HCT116 (cell line): ENCODE measurements around the gene BRIP1. TPM values are rescaled to one million over a fixed set of nuclear protein-coding genes. Genes with fewer than 3 reads are reported as not detected.

ENCODE experiments used
- ATAC-seq: fragments of 200-7000 bp; cut with Tn5 transposase; 2 replicates; pipeline ENCODE4 v1.9.1; 2020; ENCODE audit warnings: mild to moderate bottlenecking, moderate library complexity
- BruUV-seq: library from RNA; stranded (reverse); fragments of 400-500 nt; replicated peaks from 2 replicates; lab custom pipeline; 2021; lab: Mats Ljungman, UMichigan
- CTCF ChIA-PET: fragments of 300-600 bp; sonication (Branson Sonifier 250); formaldehyde crosslinking; loops from one replicate; lab custom pipeline; 2021; ENCODE audit warnings: antibody characterized with exemption; lab: Charles Lee
- POLR2A ChIA-PET: fragments of 300-600, 350-600 bp; sonication (Branson Sonifier 250); formaldehyde crosslinking; loops from one replicate; lab custom pipeline; 2021; ENCODE audit warnings: antibody characterized with exemption; lab: Charles Lee
- RAD21 ChIA-PET, 2 experiments: fragments of 300-600 bp; sonication (Branson Sonifier 250); formaldehyde crosslinking; loops; one replicate each; lab custom pipeline; 2023; ENCODE audit warnings: low total read pairs in 2 of 2; ENCODE audit not compliant: uncharacterized antibody in 2 of 2, unreplicated experiment in 2 of 2, low non-redundant PET in 1 of 2; lab: Charles Lee
- DNase-seq: peaks from one replicate; pipeline ENCODE4 v3.0.0-alpha.2; 2010; ENCODE audit warnings: low read depth, low spot score
- H2AFZ ChIP-seq: fragments of 200-600 bp; shearing (Covaris generic), sonication (generic); 2 replicates; pipeline ENCODE4 v1.6.1; 2017; ENCODE audit warnings: low read depth, mixed run types, mixed read lengths, antibody characterized with exemption, low read length; ENCODE audit not compliant: poor library complexity, severe bottlenecking
- H3K27ac ChIP-seq: 2 replicates; pipeline ENCODE4 v1.5.1; 2012; ENCODE audit warnings: low read depth, low read length
- H3K27me3 ChIP-seq: fragments of 200-600 bp; sonication (generic); 2 replicates; pipeline ENCODE4 v1.6.1; 2016; ENCODE audit warnings: mixed run types, low read length, mixed read lengths; ENCODE audit not compliant: insufficient read depth
- H3K36me3 ChIP-seq, 2 experiments: fragments of 200-500 bp in 1 of 2; fragments of 200-600 bp in 1 of 2; sonication (Bioruptor generic) in 1 of 2; sonication (generic) in 1 of 2; 2 replicates each; pipeline versions ENCODE4 v1.5.1 to v1.6.1; 2014 to 2016; ENCODE audit warnings: low read length in 2 of 2, inconsistent platforms in 1 of 2, mixed read lengths in 1 of 2, mixed run types in 1 of 2; ENCODE audit not compliant: insufficient read depth in 2 of 2, control insufficient read depth in 1 of 2
- H3K4me1 ChIP-seq, 2 experiments: fragments of 200-600 bp in 1 of 2; sonication (generic) in 1 of 2; 2 replicates each; pipeline versions ENCODE4 v1.5.1 to v1.6.1; 2012 to 2017; ENCODE audit warnings: low read length in 2 of 2, inconsistent platforms in 1 of 2, mild to moderate bottlenecking in 1 of 2, mixed read lengths in 1 of 2, mixed run types in 1 of 2, moderate library complexity in 1 of 2; ENCODE audit not compliant: insufficient read depth in 2 of 2, control insufficient read depth in 1 of 2
- H3K4me2 ChIP-seq: fragments of 200-600 bp; sonication (generic); 2 replicates; pipeline ENCODE4 v1.6.1; 2017; ENCODE audit warnings: mixed run types, low read length, mixed read lengths
- H3K4me3 ChIP-seq, 2 experiments: fragments of 200-600 bp in 1 of 2; sonication (generic) in 1 of 2; replicated peaks in 1 of 2; 2 replicates each; pipeline ENCODE4 v1.5.1; 2011 to 2016; ENCODE audit warnings: low read length in 2 of 2, control low read depth in 1 of 2, low read depth in 1 of 2, mild to moderate bottlenecking in 1 of 2, mixed read lengths in 1 of 2, mixed run types in 1 of 2
- H3K79me2 ChIP-seq: fragments of 200-600 bp; sonication (generic); 2 replicates; pipeline ENCODE4 v1.6.1; 2017; ENCODE audit warnings: mild to moderate bottlenecking, mixed run types, low read length, moderate library complexity, mixed read lengths; ENCODE audit not compliant: insufficient read depth
- H3K9ac ChIP-seq: fragments of 200-600 bp; sonication (generic); 2 replicates; pipeline ENCODE4 v1.6.1; 2016; ENCODE audit warnings: low read length, mixed read lengths
- H3K9me2 ChIP-seq: fragments of 200-600 bp; sonication (generic), shearing (Covaris generic); 2 replicates; pipeline ENCODE4 v1.6.1; 2017; ENCODE audit warnings: mixed run types, mild to moderate bottlenecking, moderate library complexity; ENCODE audit not compliant: insufficient read depth
- H3K9me3 ChIP-seq, 2 experiments: fragments of 200-500 bp in 1 of 2; fragments of 200-600 bp in 1 of 2; sonication (Bioruptor generic) in 1 of 2; sonication (generic) in 1 of 2; 2 replicates each; pipeline ENCODE4 v1.6.1; 2014 to 2017; ENCODE audit warnings: low read length in 2 of 2, mixed read lengths in 2 of 2, inconsistent platforms in 1 of 2, low read depth in 1 of 2, mild to moderate bottlenecking in 1 of 2, mixed run types in 1 of 2, moderate library complexity in 1 of 2; ENCODE audit not compliant: control insufficient read depth in 1 of 2, insufficient read depth in 1 of 2
- H4K20me1 ChIP-seq: fragments of 200-600 bp; sonication (generic), shearing (Covaris generic); 2 replicates; pipeline ENCODE4 v1.6.1; 2017; ENCODE audit warnings: mixed run types, mild to moderate bottlenecking, moderate library complexity; ENCODE audit not compliant: insufficient read depth
- EZH2 ChIP-seq: fragments of 200-600 bp; sonication (generic); IDR thresholded peaks from 2 replicates; pipeline ENCODE4 v1.6.1; 2017; ENCODE audit warnings: antibody characterized with exemption, mixed run types
- FOSL1 ChIP-seq: IDR thresholded peaks from 2 replicates; pipeline ENCODE4 v1.6.1; 2012; ENCODE audit warnings: low read depth
- intact Hi-C: fragments of 100-400 bp; cut with micrococcal nuclease; formaldehyde crosslinking; loops from 2 replicates; pipeline ENCODE4 v1.10.0; 2022
- total RNA-seq: library from RNA; stranded (reverse); gene quantifications from one replicate; pipeline ENCODE4 v1.2.1, GENCODE V29; 2021; ENCODE audit not compliant: unreplicated experiment
- TF ChIP-seq, protein P1 (sequence below): IDR thresholded peaks from 2 replicates; pipeline ENCODE4 v1.6.1; 2012
- TF ChIP-seq, protein P2 (sequence below): IDR thresholded peaks from 2 replicates; pipeline ENCODE4 v1.6.1; 2012; ENCODE audit warnings: low read depth
- TF ChIP-seq, protein P3 (sequence below): IDR thresholded peaks from 2 replicates; pipeline ENCODE4 v1.6.1; 2012

BRIP1 gene
- total RNA-seq, 1 experiment from 2014 or later, result 22.2 TPM

DNA sequence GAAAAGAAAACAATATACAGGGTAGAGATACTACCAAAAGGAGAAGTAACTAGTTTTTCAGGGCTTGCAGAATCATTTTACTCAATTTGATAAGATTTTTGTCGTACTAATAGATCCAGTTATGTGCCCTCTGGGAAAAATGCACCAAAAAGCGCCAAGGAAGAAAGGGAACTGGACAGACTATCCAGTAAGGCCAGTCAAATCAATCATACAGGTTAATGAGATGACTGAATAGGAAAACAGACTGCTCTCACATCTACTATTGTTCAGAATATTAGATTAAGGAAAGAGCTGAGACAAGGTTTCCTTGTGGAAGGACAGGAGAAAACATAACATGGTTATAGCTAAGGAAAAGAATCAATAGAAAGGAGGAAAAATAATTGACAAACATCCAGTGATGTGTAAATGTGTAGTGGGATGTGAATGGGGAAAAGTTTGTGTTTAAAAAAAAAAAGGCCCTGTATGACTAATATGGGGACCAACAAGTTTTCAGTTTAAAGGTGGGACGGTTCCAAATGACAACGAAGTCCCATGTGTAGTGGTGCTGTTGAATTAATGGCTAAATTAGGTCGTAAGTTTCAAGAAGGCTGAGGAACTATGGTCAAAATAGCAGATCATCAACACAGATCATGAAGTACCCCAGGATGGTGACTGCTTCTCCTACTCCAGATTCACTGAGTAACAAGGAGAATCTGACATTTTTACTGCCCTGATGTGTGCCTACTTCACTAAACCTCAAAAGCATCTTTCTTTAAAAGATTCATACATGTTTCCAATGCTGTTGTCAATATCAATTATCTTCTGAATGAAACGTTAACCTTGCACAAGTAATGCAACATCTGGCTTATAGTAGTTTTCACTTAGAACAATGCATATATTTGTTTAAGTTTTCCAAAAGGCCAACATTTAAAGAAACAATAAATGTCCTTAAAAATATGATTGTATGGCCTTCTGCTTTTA, 40.7 kb downstream of the BRIP1 start:
- Histone ChIP-seq H3K9me2 (no peaks in the 10 kb centered on the region), H3K9ac (no peak overlapping the region), H3K79me2 (peaks cover 17% of the 10 kb centered on the region), H3K4me1 (no peaks in the 10 kb centered on the region), H3K4me3 (no peak overlapping the region), H4K20me1 (no peaks in the 10 kb centered on the region), H3K36me3 (peaks cover 0 to 10% of the 10 kb centered on the region in 2 experiments; a peak in 1 of 4 replicates), H3K4me2 (no peak overlapping the region), H3K9me3 (no peaks in the 10 kb centered on the region), H2AFZ (no peak overlapping the region), H3K27me3 (no peaks in the 10 kb centered on the region), H3K27ac (no peak overlapping the region)
- intact Hi-C loops, result no loop called here
- RAD21 ChIA-PET, result no interaction called here
- POLR2A ChIA-PET, result no interaction called here
- DNase-seq (no peak), ATAC-seq (no peak)
- BruUV-seq, result no TSS peak
- TF ChIP-seq, protein P1, sequence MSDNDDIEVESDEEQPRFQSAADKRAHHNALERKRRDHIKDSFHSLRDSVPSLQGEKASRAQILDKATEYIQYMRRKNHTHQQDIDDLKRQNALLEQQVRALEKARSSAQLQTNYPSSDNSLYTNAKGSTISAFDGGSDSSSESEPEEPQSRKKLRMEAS, result no peak
- TF ChIP-seq EZH2 (no peak), FOSL1 (no peak)
- TF ChIP-seq, protein P2, sequence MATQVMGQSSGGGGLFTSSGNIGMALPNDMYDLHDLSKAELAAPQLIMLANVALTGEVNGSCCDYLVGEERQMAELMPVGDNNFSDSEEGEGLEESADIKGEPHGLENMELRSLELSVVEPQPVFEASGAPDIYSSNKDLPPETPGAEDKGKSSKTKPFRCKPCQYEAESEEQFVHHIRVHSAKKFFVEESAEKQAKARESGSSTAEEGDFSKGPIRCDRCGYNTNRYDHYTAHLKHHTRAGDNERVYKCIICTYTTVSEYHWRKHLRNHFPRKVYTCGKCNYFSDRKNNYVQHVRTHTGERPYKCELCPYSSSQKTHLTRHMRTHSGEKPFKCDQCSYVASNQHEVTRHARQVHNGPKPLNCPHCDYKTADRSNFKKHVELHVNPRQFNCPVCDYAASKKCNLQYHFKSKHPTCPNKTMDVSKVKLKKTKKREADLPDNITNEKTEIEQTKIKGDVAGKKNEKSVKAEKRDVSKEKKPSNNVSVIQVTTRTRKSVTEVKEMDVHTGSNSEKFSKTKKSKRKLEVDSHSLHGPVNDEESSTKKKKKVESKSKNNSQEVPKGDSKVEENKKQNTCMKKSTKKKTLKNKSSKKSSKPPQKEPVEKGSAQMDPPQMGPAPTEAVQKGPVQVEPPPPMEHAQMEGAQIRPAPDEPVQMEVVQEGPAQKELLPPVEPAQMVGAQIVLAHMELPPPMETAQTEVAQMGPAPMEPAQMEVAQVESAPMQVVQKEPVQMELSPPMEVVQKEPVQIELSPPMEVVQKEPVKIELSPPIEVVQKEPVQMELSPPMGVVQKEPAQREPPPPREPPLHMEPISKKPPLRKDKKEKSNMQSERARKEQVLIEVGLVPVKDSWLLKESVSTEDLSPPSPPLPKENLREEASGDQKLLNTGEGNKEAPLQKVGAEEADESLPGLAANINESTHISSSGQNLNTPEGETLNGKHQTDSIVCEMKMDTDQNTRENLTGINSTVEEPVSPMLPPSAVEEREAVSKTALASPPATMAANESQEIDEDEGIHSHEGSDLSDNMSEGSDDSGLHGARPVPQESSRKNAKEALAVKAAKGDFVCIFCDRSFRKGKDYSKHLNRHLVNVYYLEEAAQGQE, result no peak
- TF ChIP-seq, protein P3, sequence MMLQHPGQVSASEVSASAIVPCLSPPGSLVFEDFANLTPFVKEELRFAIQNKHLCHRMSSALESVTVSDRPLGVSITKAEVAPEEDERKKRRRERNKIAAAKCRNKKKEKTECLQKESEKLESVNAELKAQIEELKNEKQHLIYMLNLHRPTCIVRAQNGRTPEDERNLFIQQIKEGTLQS, result no peak
- CTCF ChIA-PET, result interaction anchor here (0.8 kb wide), 1 partner anchor 14 kb away, joined by 3 read pairs; no protein-coding TSS in a partner anchor
